H1 (cell line): ENCODE data around the gene SLC7A8. TPM values are rescaled to one million over a fixed set of nuclear protein-coding genes. Genes with fewer than 3 reads are reported as not detected.

Experiments used
- CTCF ChIA-PET: fragments of 300-600 bp; sonication (Branson Sonifier 250); formaldehyde crosslinking; loops from one replicate; lab custom pipeline; 2021; ENCODE audit not compliant: partially characterized antibody; lab: Charles Lee
- POLR2A ChIA-PET: fragments of 300-600 bp; sonication (Branson Sonifier 250); formaldehyde crosslinking; loops from one replicate; lab custom pipeline; 2021; ENCODE audit warnings: inconsistent platforms; ENCODE audit not compliant: partially characterized antibody; lab: Charles Lee
- DNase-seq, 2 experiments: peaks; one replicate each; pipeline versions ENCODE4 v3.0.0 to v3.0.0-alpha.2; 2010 to 2022; ENCODE audit warnings: low spot score in 2 of 2, low read depth in 1 of 2, mixed read lengths in 1 of 2
- FAIRE-seq: peaks from 2 replicates; lab custom pipeline; 2011; peaks lifted over from hg19 to GRCh38; lab: Jason Lieb, UNC
- H2AFZ ChIP-seq: 2 replicates; pipeline ENCODE4 v1.8.1; 2012; ENCODE audit warnings: low read length, inconsistent platforms
- H2AK5ac ChIP-seq: 2 replicates; pipeline ENCODE4 v1.6.1; 2013; ENCODE audit warnings: low read depth, low read length
- H2BK120ac ChIP-seq: replicated peaks from 2 replicates; pipeline ENCODE3; 2013; ENCODE audit warnings: low read depth, low read length, inconsistent platforms
- H2BK12ac ChIP-seq: 2 replicates; pipeline ENCODE4 v1.6.1; 2013; ENCODE audit warnings: low read depth, low read length
- H2BK15ac ChIP-seq: 2 replicates; pipeline ENCODE4 v1.6.1; 2013; ENCODE audit warnings: low read length
- H2BK20ac ChIP-seq: 2 replicates; pipeline ENCODE4 v1.6.1; 2013; ENCODE audit warnings: low read length
- H2BK5ac ChIP-seq: 2 replicates; pipeline ENCODE4 v1.6.1; 2013; ENCODE audit warnings: low read depth, low read length
- H3K14ac ChIP-seq: 2 replicates; pipeline ENCODE4 v1.6.1; 2013; ENCODE audit warnings: inconsistent platforms; ENCODE audit not compliant: insufficient read length
- H3K18ac ChIP-seq: 2 replicates; pipeline ENCODE4 v1.6.1; 2013; ENCODE audit warnings: low read length; ENCODE audit errors: extremely low read depth
- H3K23ac ChIP-seq: 2 replicates; pipeline ENCODE4 v1.6.1; 2013; ENCODE audit warnings: inconsistent platforms; ENCODE audit not compliant: insufficient read length
- H3K23me2 ChIP-seq: 2 replicates; pipeline ENCODE4 v1.6.1; 2013; ENCODE audit warnings: low read depth, low read length
- H3K27ac ChIP-seq: 2 replicates; pipeline ENCODE4 v1.6.1; 2011; ENCODE audit warnings: low read depth, low read length, inconsistent platforms
- H3K27me3 ChIP-seq, 4 experiments: replicated peaks in 1 of 4; 1 replicate in 1 of 4; 2 replicates in 3 of 4; pipeline versions ENCODE4 v1.6.1 to v1.8.1; 2011 to 2013; ENCODE audit warnings: low read length in 3 of 4, mild to moderate bottlenecking in 3 of 4, inconsistent platforms in 2 of 4, mixed read lengths in 2 of 4, moderate library complexity in 1 of 4; ENCODE audit not compliant: control insufficient read depth in 3 of 4, insufficient read depth in 3 of 4; ENCODE audit errors: extremely low read depth in 1 of 4
- H3K36me3 ChIP-seq, 4 experiments: 2 replicates each; pipeline versions ENCODE4 v1.6.1 to v1.8.1; 2011 to 2013; ENCODE audit warnings: mild to moderate bottlenecking in 4 of 4, low read length in 3 of 4, moderate library complexity in 2 of 4, control low read depth in 1 of 4, inconsistent platforms in 1 of 4; ENCODE audit not compliant: insufficient read depth in 4 of 4, control insufficient read depth in 2 of 4
- H3K4ac ChIP-seq: replicated peaks from 2 replicates; pipeline ENCODE3; 2013; ENCODE audit warnings: low read length, low read depth, mixed read lengths, inconsistent platforms; ENCODE audit not compliant: insufficient read length
- H3K4me1 ChIP-seq, 4 experiments: replicated peaks in 1 of 4; 1 replicate in 1 of 4; 2 replicates in 3 of 4; pipeline versions ENCODE4 v1.6.1 to v1.8.1; 2011 to 2013; ENCODE audit warnings: low read length in 3 of 4, inconsistent platforms in 2 of 4, mixed read lengths in 1 of 4; ENCODE audit not compliant: insufficient read depth in 4 of 4, control insufficient read depth in 3 of 4
- H3K4me2 ChIP-seq, 2 experiments: 2 replicates each; pipeline versions ENCODE4 v1.6.1 to v1.8.1; 2011 to 2013; ENCODE audit warnings: low read depth in 2 of 2, low read length in 2 of 2, control low read depth in 1 of 2, inconsistent platforms in 1 of 2, mild to moderate bottlenecking in 1 of 2; ENCODE audit not compliant: insufficient read depth in 1 of 2
- H3K4me3 ChIP-seq, 4 experiments: fragments of 200-600, 300-600 bp in 1 of 4; sonication (generic), shearing (Covaris generic), sonication (Bioruptor Twin) in 1 of 4; 2 replicates each; pipeline versions ENCODE4 v1.5.1 to v1.8.1; 2011 to 2016; ENCODE audit warnings: low read length in 4 of 4, low read depth in 3 of 4, control low read depth in 2 of 4, inconsistent platforms in 2 of 4, mild to moderate bottlenecking in 2 of 4, mixed read lengths in 1 of 4, moderate library complexity in 1 of 4; ENCODE audit not compliant: insufficient read depth in 2 of 4; ENCODE audit errors: extremely low read depth in 1 of 4
- H3K56ac ChIP-seq: replicated peaks from 2 replicates; pipeline ENCODE3; 2013; ENCODE audit warnings: low read depth, mild to moderate bottlenecking, mixed read lengths, low read length, inconsistent platforms; ENCODE audit not compliant: insufficient read length
- H3K79me1 ChIP-seq: 2 replicates; pipeline ENCODE4 v1.6.1; 2013; ENCODE audit warnings: low read depth, low read length, control low read depth
- H3K79me2 ChIP-seq, 2 experiments: 2 replicates each; pipeline versions ENCODE4 v1.6.1 to v1.8.1; 2012 to 2013; ENCODE audit warnings: low read length in 2 of 2, mild to moderate bottlenecking in 2 of 2, inconsistent platforms in 1 of 2; ENCODE audit not compliant: insufficient read depth in 2 of 2, control insufficient read depth in 1 of 2
- H3K9ac ChIP-seq, 4 experiments: replicated peaks in 1 of 4; 1 replicate in 1 of 4; 2 replicates in 3 of 4; pipeline versions ENCODE4 v1.6.1 to v1.8.1; 2011 to 2013; ENCODE audit warnings: low read depth in 3 of 4, low read length in 3 of 4, control low read depth in 2 of 4, mild to moderate bottlenecking in 2 of 4, moderate library complexity in 2 of 4, inconsistent platforms in 1 of 4; ENCODE audit errors: extremely low read depth in 1 of 4
- H3K9me3 ChIP-seq, 2 experiments: 2 replicates each; pipeline versions ENCODE4 v1.6.1 to v1.8.1; 2012 to 2013; ENCODE audit warnings: mild to moderate bottlenecking in 2 of 2, moderate library complexity in 2 of 2, control low read depth in 1 of 2, inconsistent platforms in 1 of 2, low read depth in 1 of 2, low read length in 1 of 2, mixed read lengths in 1 of 2; ENCODE audit not compliant: insufficient read depth in 2 of 2
- H4K20me1 ChIP-seq, 2 experiments: replicated peaks in 1 of 2; 2 replicates each; pipeline versions ENCODE3 to v1.8.1; 2011 to 2013; ENCODE audit warnings: inconsistent platforms in 2 of 2, low read length in 2 of 2, mild to moderate bottlenecking in 1 of 2; ENCODE audit not compliant: insufficient read depth in 2 of 2, control insufficient read depth in 1 of 2
- H4K5ac ChIP-seq: 2 replicates; pipeline ENCODE4 v1.6.1; 2013; ENCODE audit warnings: low read length, low read depth, mixed read lengths, inconsistent platforms; ENCODE audit not compliant: insufficient read length
- H4K8ac ChIP-seq: 2 replicates; pipeline ENCODE4 v1.8.0; 2013; ENCODE audit warnings: mild to moderate bottlenecking, moderate library complexity, low read length, inconsistent platforms; ENCODE audit not compliant: insufficient read depth; ENCODE audit errors: extremely low read depth
- H4K91ac ChIP-seq: replicated peaks from 2 replicates; pipeline ENCODE3; 2013; ENCODE audit warnings: low read length, mixed read lengths, inconsistent platforms; ENCODE audit not compliant: insufficient read length
- CBX5 ChIP-seq: fragments of 300-800, 300-1000 bp; sonication (generic); IDR thresholded peaks from 2 replicates; pipeline ENCODE4 v1.7.1; 2016; ENCODE audit warnings: antibody characterized with exemption, low read length, low read depth
- CTCF ChIP-seq, 3 experiments: IDR thresholded peaks; 1 replicate in 2 of 3; 2 replicates in 1 of 3; pipeline versions ENCODE4 v1.5.1 to v1.6.1; 2011; ENCODE audit warnings: low read length in 3 of 3, mild to moderate bottlenecking in 3 of 3, inconsistent platforms in 2 of 3, low read depth in 1 of 3, moderate library complexity in 1 of 3; ENCODE audit not compliant: insufficient read depth in 1 of 3; ENCODE audit errors: control extremely low read depth in 1 of 3
- E2F6 ChIP-seq: IDR thresholded peaks from 2 replicates; pipeline ENCODE4 v1.6.1; 2012; ENCODE audit warnings: inconsistent platforms
- EGR1 ChIP-seq: IDR thresholded peaks from 2 replicates; pipeline ENCODE4 v1.6.1; 2011; ENCODE audit warnings: low read depth, low read length, borderline replicate concordance
- GABPA ChIP-seq: IDR thresholded peaks from 2 replicates; pipeline ENCODE4 v1.6.1; 2011; ENCODE audit warnings: mild to moderate bottlenecking, low read length, moderate library complexity, borderline replicate concordance; ENCODE audit not compliant: insufficient read depth
- HDAC2 ChIP-seq, 2 experiments: fragments of 300-600 bp in 1 of 2; sonication (generic) in 1 of 2; IDR thresholded peaks; 2 replicates each; pipeline ENCODE4 v1.6.1; 2011 to 2012; ENCODE audit warnings: low read depth in 2 of 2, low read length in 2 of 2, mild to moderate bottlenecking in 2 of 2, moderate library complexity in 2 of 2, borderline replicate concordance in 1 of 2, inconsistent platforms in 1 of 2
- MAFK ChIP-seq: IDR thresholded peaks from 2 replicates; pipeline ENCODE4 v1.6.1; 2012; ENCODE audit warnings: low read depth, mild to moderate bottlenecking, improper control_type of control experiment, low read length
- SP4 ChIP-seq: IDR thresholded peaks from 2 replicates; pipeline ENCODE4 v1.6.1; 2012; ENCODE audit warnings: low read length, inconsistent platforms
- YY1 ChIP-seq: IDR thresholded peaks from 2 replicates; pipeline ENCODE4 v1.6.1; 2011; ENCODE audit warnings: low read depth, mild to moderate bottlenecking, low read length
- WGBS, 2 experiments: shearing (Covaris generic) in 1 of 2; methylation state at CpG; one replicate each; pipeline versions ENCODE4 v1.1.6 to v1.1.7; 2013 to 2015; ENCODE audit warnings: low lambda C conversion rate in 2 of 2, mixed read lengths in 2 of 2, inconsistent platforms in 1 of 2, low coverage in 1 of 2, missing lambda C conversion rate in 1 of 2; ENCODE audit not compliant: insufficient replicate concordance in 2 of 2, insufficient coverage in 1 of 2, insufficient read length in 1 of 2; ENCODE audit errors: extremely low coverage in 1 of 2, missing lambda C conversion rate in 1 of 2; 5-methylcytosine and 5-hydroxymethylcytosine counted together
- polyA plus RNA-seq, 7 experiments: library from polyadenylated mRNA; depleted of rRNA in 3 of 7; stranded (reverse) in 5 of 7; unstranded in 2 of 7; fragments of >200 nt in 5 of 7; fragments of 200-250 nt in 2 of 7; gene quantifications; 1 replicate in 5 of 7; 2 replicates in 1 of 7; 4 replicates in 1 of 7; pipeline versions ENCODE4 v1.2.1 to v1.2.3, GENCODE V29; 2011 to 2013; ENCODE audit warnings: missing spikeins in 2 of 7, mixed read lengths in 2 of 7
- total RNA-seq: library from RNA; stranded (reverse); fragmentation: NEBNext Ultra II Directional; extraction: Animal tissue kit (Norgen Biotek cat#: 25700); gene quantifications from 2 replicates; pipeline ENCODE4 v1.2.1, GENCODE V29; 2021

SLC7A8 gene
- total and polyA plus RNA-seq, 2 of the 8 experiments (the other 6 are each of a cell fraction or from before 2014, with no cell fraction given): 182 to 204 TPM

GRCh38 chr14:23132970-23133369 lies 50.5 kb downstream of the SLC7A8 start:
- WGBS, 2 experiments: 96% methylated on average over 8 of the region's 8 CpGs; no CpG with 5 or more reads in 1 of the 2 experiments
- CTCF ChIA-PET: interaction anchor here (1.4 to 1.9 kb wide), 2 partner anchors 12 to 56 kb away, joined by 3 to 7 read pairs; no protein-coding TSS in a partner anchor

More at GRCh38 chr14:23132970-23133369, 50.5 kb downstream of the SLC7A8 start:
- H3K9ac ChIP-seq: no peak overlapping the region
- H3K23me2 ChIP-seq: no peaks in the 10 kb centered on the region
- H3K4me3 ChIP-seq: no peak overlapping the region
- no peaks in the 10 kb centered on the region for H3K79me1 ChIP-seq
- no peak overlapping the region for H3K56ac ChIP-seq
- H2AFZ ChIP-seq: no peak overlapping the region
- H2BK20ac ChIP-seq: no peak overlapping the region
- H3K79me2 ChIP-seq: no peaks in the 10 kb centered on the region
- DNase-seq (no peak), FAIRE-seq (no peak)
- H3K27me3 ChIP-seq: no peaks in the 10 kb centered on the region
- no peak overlapping the region for H2BK5ac ChIP-seq
- H4K20me1 ChIP-seq: peaks cover 2 to 4% of the 10 kb centered on the region in 2 experiments
- H4K5ac ChIP-seq: no peak overlapping the region
- no peak overlapping the region for H2BK120ac ChIP-seq
- H4K8ac ChIP-seq: no peak overlapping the region
- H4K91ac ChIP-seq: no peak overlapping the region
- H2BK15ac ChIP-seq: no peak overlapping the region
- no peaks in the 10 kb centered on the region for H3K4me1 ChIP-seq
- no peak overlapping the region for H3K18ac ChIP-seq
- H2AK5ac ChIP-seq: no peak overlapping the region
- H3K27ac ChIP-seq: no peak overlapping the region
- H3K23ac ChIP-seq: no peak overlapping the region
- no peak for TF ChIP-seq CTCF (IDR thresholded peaks at IDR 0.05; ENCODE audit: control extremely low read depth in 1 of 3, insufficient read depth in 1 of 3, low read depth in 1 of 3, low read length in 3 of 3)
- no peak for TF ChIP-seq GABPA
- no peak for TF ChIP-seq MAFK
- TF ChIP-seq E2F6: no peak
- TF ChIP-seq SP4: no peak
- TF ChIP-seq YY1: no peak
- TF ChIP-seq EGR1: no peak
- no peak for TF ChIP-seq HDAC2 (IDR thresholded peaks at IDR 0.05; ENCODE audit: borderline replicate concordance in 1 of 2, low read depth in 2 of 2, low read length in 2 of 2)
- TF ChIP-seq CBX5: no peak
- TF ChIP-seq, all 59 proteins: peak for 0
- H3K4me2 ChIP-seq: no peak overlapping the region
- POLR2A ChIA-PET: no interaction called here
- H3K36me3 ChIP-seq: peaks cover 9 to 42% (median 28%) of the 10 kb centered on the region in 4 experiments
- H3K4ac ChIP-seq: no peak overlapping the region
- H2BK12ac ChIP-seq: no peak overlapping the region
- H3K14ac ChIP-seq: no peak overlapping the region
- no peaks in the 10 kb centered on the region for H3K9me3 ChIP-seq
